HCT116 (cell line): ENCODE results near the gene FAM13C.

ENCODE experiments used
- CTCF ChIP-seq, 3 experiments: fragments of 200-600 bp in 1 of 3; sonication (generic) in 1 of 3; IDR thresholded peaks in 2 of 3; conservative IDR thresholded peaks in 1 of 3; 2 replicates each; pipeline ENCODE4 v1.5.1; 2012 to 2017; ENCODE audit warnings: low read depth in 2 of 3, low read length in 2 of 3, antibody characterized with exemption in 1 of 3, borderline replicate concordance in 1 of 3, control low read depth in 1 of 3, mild to moderate bottlenecking in 1 of 3, mixed read lengths in 1 of 3, mixed run types in 1 of 3, moderate library complexity in 1 of 3; ENCODE audit not compliant: insufficient read depth in 1 of 3
- EGR1 ChIP-seq: IDR thresholded peaks from 2 replicates; pipeline ENCODE4 v1.6.1; 2012; ENCODE audit warnings: low read depth
- JUND ChIP-seq: IDR thresholded peaks from 2 replicates; pipeline ENCODE4 v1.6.1; 2012
- SRF ChIP-seq: IDR thresholded peaks from 2 replicates; pipeline ENCODE4 v1.6.1; 2012; ENCODE audit warnings: low read depth

GRCh38 chr10:59234816-59235429, 127.4 kb downstream of the FAM13C start:
- TF ChIP-seq JUND (no peak), CTCF (IDR thresholded peaks at IDR 0.05 in 2 of 3, conservative IDR thresholded peaks at IDR 0.05 in 1 of 3; ENCODE audit: borderline replicate concordance in 1 of 3, insufficient read depth in 1 of 3, low read depth in 2 of 3, low read length in 2 of 3) (peak; percentile 37 to 75 (median 70); a peak in 5 of 6 replicates), EGR1 (no peak), SRF (0 out of 2 replicates have a peak, but pooled peaks have one; percentile 19)
